ENCODE data around the gene SDCBP2.

GRCh38 chr20:1298166-1298565 lies 30.8 kb downstream of the SDCBP2 start:
- TF ChIP-seq CTCF (IDR thresholded peaks at IDR 0.05): no peak
- no peak for TF ChIP-seq POLR2A (IDR thresholded peaks at IDR 0.05)
